ENCODE results near the gene PTPRM.
"Not testable (repeated sequence)": the region's sequence is repeated elsewhere in the genome, so short reads cannot be mapped to it uniquely, and the experiment has no call there.

The PTPRM gene

GRCh38 chr18:7729868-7730267, 162.8 kb downstream of the PTPRM start:
- no peak for DNase-seq

GRCh38 chr18:7730682-7731081, 163.6 kb downstream of the PTPRM start:
- DNase-seq: no peak

- no peak for DNase-seq
Measured at GRCh38 chr18:7733642-7734041, 166.5 kb downstream of the PTPRM start.

- DNase-seq: no peak
Measured at GRCh38 chr18:7735196-7735595, 168.1 kb downstream of the PTPRM start.

GRCh38 chr18:7735626-7736175, 168.6 kb downstream of the PTPRM start:
- no peak for DNase-seq

GRCh38 chr18:7736526-7736925, 169.4 kb downstream of the PTPRM start:
- not testable (repeated sequence) for DNase-seq

GRCh38 chr18:7737550-7737949, 170.4 kb downstream of the PTPRM start:
- DNase-seq: no peak

- no peak for DNase-seq
Measured at GRCh38 chr18:7740821-7741220, 173.7 kb downstream of the PTPRM start.

- no peak for DNase-seq
Measured at GRCh38 chr18:7741640-7742039, 174.5 kb downstream of the PTPRM start.

GRCh38 chr18:7742224-7742623, 175.1 kb downstream of the PTPRM start:
- DNase-seq: no peak

- DNase-seq: no peak
Measured at GRCh38 chr18:7743256-7743655, 176.1 kb downstream of the PTPRM start.

GRCh38 chr18:7746106-7746505, 179.0 kb downstream of the PTPRM start:
- DNase-seq: no peak

- no peak for DNase-seq
Measured at GRCh38 chr18:7748251-7749007, 181.3 kb downstream of the PTPRM start.

- no peak for DNase-seq
Measured at GRCh38 chr18:7749008-7749405, 181.9 kb downstream of the PTPRM start.

- DNase-seq: no peak
Measured at GRCh38 chr18:7749510-7749981, 182.4 kb downstream of the PTPRM start.

- no peak for DNase-seq
Measured at GRCh38 chr18:7750095-7750663, 183.1 kb downstream of the PTPRM start.

GRCh38 chr18:7750966-7751365, 183.8 kb downstream of the PTPRM start:
- no peak for DNase-seq

GRCh38 chr18:7754258-7754657, 187.1 kb downstream of the PTPRM start:
- no peak for DNase-seq

GRCh38 chr18:7754725-7755181, 187.6 kb downstream of the PTPRM start:
- no peak for DNase-seq

GRCh38 chr18:7755753-7756475, 188.8 kb downstream of the PTPRM start:
- DNase-seq: no peak

- DNase-seq: no peak
Measured at GRCh38 chr18:7757175-7757574, 190.1 kb downstream of the PTPRM start.

- DNase-seq: no peak
Measured at GRCh38 chr18:7758764-7759163, 191.6 kb downstream of the PTPRM start.
